G401.6 (cell line): Measurements from ENCODE around the gene TDP2.
"Not testable (repeated sequence)": the region's sequence is repeated elsewhere in the genome, so short reads cannot be mapped to it uniquely, and the experiment has no call there.

Experiments used
- FAIRE-seq: peaks from 2 replicates; lab custom pipeline; 2012; peaks lifted over from hg19 to GRCh38; lab: Jason Lieb, UNC

Gene TDP2

DNA sequence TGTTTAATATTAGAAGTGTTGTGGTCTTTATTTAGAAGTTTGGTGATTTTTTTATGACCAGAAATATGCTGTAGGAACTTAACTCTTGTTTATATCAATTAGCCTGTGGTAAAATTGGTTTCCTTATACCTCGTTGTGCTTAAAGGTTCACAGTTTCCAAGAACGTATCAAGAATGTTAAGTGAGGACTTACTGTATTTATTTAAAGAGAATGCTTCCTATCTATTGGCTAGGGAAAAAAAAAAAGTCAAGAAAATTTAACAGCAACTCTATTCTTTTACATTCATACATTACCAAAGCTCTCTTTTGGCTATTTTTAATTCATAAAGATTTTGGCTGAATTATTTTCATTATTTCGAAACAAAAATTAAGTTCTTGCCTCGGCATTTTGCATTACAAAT, 22.3 kb downstream of the TDP2 start:
- peak; percentile 25 for FAIRE-seq

DNA sequence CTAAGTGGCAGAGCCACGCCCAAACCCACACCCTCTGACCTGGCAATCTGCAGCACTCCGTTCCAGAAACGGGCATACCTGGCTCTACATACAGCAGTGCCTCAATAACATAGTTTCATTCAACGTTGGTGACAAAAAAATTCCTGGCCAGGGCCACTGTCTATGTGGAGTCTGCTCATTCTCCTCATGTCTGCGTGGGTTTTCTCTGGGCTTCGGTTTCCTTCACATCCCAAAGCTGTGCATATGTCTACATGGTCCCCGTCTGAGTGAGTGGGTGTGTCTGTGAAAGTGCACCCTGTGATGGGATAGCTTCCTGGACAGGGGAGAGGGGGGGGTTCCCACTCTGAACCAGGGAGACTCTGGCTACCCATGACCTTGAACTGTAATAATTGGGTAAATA, 22.8 kb downstream of the TDP2 start:
- no peak for FAIRE-seq

DNA sequence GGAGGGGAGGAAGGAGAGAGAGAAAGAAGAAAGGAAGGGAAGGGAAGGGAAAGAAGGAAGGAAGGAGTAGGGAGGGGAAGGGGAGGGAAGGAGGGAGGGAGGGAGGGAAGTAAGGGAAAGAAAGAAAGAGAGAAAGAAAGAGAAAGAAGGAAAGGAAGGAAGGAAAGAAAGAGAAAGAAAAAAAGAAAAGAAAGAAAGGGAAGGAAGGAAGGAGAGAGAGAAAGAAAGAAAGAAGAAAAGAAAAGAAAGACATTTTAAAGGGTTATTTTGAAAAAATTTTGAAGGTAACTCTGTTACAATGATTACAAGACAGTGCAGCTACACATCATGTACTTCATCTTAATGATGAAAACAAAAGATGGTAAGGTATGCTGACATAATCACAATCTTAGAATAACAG, 24.6 kb downstream of the TDP2 start:
- FAIRE-seq: no peak

DNA sequence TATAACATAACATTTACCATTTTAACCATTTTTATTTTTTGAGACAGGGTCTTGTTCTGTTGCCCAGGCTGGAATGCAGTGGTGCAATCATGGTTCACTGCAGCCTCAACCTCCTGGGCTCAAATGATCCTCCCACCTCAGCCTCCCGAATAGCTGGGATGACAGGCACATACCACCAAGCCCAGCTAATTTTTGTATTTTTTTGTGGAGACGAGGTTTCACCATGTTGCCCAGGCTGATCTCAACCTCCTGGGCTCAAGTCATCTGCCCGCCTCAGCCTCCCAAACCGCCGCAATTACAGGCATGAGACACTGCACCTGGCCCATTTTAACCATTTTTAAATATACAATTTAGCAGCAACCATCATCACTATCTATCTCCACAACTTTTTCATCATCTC, 26.1 kb downstream of the TDP2 start:
- not testable (repeated sequence) for FAIRE-seq

GRCh38 chr6:24640166-24640565, 26.5 kb downstream of the TDP2 start:
- no peak for FAIRE-seq

GRCh38 chr6:24636681-24637080, 30.0 kb downstream of the TDP2 start:
- FAIRE-seq: no peak

- no peak for FAIRE-seq
Observed at GRCh38 chr6:24632573-24632972, 34.1 kb downstream of the TDP2 start.

DNA sequence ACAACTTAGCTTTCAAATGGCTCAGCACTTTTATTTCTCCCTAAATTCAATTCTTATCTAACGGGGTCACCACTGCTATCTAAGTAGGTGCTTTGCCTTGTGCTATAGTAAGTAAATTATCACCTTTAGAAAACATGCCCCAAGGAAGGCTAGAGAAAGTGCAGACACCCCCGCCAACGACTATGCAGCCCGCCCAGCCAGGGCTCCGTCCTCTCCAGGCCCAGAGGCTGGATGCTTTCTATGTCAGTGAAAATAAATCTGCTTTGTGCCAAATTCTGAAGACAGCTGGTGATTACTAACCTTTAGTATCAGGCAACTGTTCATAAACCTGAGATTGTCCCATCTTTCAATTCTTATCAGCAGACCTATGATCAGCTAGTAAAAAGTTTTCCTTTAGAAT, 35.0 kb downstream of the TDP2 start:
- FAIRE-seq: no peak

GRCh38 chr6:24630856-24631505, 35.7 kb downstream of the TDP2 start:
- FAIRE-seq: no peak

DNA sequence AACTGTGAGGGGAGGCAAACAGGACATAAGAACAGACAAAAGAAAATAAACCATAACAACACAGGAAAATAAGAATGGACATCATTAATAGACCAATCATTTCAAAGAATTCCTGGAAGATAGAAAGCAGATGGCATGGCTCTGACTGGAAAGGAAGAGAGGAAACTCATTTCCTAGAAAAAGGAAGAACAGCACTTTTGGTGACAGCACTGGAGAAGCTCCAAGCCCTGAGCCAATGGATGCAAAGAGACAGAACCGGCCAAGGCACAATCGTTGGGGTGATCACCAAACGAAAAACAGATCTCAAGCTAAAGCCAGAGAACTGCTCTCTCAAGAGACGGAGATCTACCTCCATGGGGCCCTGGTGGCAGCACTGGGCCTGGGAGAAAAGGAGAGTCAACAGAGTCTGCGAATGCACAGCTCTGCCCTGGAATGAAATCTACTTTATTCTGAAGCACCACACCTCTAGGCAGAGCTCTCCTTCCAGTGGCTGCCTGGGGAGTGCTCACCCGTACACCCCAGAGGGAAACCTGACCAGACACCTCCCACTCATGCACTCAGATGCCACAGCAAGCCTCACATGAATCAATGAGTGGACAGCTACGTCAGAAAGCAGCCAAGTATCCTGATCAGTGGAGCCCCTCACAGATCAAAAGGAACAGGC, 44.9 kb downstream of the TDP2 start:
- no peak for FAIRE-seq

DNA sequence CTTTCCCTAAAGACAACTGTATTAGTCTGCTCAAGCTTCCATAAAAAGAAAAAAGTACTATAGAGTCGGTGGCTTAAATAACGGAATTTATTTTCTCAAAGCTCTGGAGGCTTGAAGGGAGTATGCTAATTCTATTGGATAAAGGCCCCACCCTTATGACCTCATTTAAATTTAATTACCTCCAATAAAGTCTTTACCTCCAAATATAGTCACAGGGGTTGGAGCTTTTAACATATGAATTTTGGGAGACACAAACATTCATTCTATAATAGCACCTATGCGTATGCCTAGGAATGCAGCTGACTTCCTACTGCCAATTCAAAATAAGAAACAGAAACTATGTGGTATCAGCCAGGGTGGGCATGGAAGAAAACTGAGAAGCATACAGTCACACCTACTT, 46.1 kb downstream of the TDP2 start:
- FAIRE-seq: no peak

GRCh38 chr6:24619661-24620060, 47.0 kb downstream of the TDP2 start:
- no peak for FAIRE-seq

DNA sequence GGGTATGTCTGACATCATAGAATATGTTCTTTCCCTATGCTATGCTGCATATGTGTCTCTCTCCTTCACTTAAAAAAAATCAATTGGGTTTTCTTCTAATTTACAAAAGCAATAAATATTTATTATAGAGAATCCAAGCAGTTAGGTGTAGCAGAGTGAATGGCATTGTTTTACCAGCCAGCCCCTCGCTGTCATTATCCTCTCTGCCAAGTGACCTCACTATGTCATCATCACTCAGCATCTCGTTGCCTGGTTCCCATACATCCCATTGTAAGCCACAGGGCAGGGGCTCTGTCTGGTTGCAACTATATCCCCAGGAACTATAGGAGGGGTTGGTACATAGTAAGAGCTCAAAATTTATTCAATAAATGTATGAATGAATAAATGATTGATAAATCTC, 52.1 kb downstream of the TDP2 start:
- no peak for FAIRE-seq

- no peak for FAIRE-seq
Observed at GRCh38 chr6:24614043-24614420, 52.7 kb downstream of the TDP2 start.

DNA sequence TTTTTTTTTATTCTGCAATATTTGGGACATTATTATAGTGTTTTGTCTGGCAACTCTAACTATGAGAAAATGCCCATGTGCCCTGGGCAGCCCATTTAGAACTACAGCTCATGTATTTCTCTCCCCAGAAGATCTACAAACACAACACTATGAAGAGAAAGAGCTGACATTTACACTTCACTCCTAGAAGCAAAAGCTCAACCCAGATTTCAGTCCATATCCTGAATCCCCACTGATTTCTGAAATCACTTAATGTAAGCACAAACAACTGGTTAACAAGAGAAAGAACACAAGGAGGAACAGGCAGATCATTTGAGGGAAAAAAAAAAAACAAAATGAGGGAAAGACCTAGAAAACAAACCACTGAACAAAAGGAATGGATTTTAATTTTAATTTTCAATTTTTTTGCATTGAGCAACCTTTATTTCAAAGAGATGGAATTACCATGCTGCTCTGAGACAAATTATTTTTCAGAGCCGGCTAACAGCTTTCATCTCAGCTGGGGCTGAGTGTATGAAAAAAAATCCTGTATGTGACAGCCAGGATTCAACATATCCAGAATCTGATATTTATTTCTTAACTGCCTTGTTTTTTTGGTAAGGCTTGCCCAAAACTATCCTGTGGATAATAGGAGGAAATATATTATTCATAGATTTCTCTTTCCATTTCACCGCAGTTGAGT, 53.2 kb downstream of the TDP2 start:
- no peak for FAIRE-seq

- no peak for FAIRE-seq
Observed at GRCh38 chr6:24610672-24611071, 56.0 kb downstream of the TDP2 start.

DNA sequence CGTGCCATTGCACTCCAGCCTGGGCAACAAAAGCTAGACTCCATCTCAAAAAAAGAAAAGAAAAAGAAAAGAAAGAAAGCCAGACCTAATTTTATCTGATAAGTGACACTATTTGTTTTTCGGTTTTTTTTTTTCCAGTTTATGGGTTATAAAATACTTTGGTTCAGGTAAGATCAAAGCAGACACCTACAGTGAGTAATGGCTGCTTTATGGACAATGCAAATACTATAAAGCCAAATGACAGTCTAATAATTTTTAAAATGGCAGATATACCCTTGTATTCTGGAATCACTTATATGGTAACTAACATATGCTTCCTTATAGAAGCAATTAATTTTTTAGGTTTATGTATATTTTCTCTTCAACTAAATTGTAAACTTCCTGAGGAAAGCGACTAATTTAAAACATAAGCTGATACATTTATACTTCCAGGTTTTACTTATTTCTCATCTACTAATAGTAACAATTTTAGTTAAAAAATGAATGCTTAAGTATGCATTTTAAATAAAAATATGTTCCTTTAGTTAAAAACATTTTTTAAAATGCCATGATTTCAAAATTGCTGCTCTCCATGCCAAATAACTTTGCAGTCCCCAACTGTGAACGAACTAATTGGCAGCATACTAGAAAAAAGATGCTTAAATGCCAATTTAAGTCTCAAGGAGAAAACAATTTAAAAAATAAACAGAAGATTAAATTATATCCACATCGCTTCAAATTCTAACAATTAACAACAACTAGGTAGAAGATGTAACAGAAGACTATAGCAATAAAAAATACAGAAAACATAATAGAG, 59.2 kb downstream of the TDP2 start:
- FAIRE-seq: peak; percentile 40

- FAIRE-seq: no peak
Observed at GRCh38 chr6:24606200-24606930, 60.3 kb downstream of the TDP2 start.

DNA sequence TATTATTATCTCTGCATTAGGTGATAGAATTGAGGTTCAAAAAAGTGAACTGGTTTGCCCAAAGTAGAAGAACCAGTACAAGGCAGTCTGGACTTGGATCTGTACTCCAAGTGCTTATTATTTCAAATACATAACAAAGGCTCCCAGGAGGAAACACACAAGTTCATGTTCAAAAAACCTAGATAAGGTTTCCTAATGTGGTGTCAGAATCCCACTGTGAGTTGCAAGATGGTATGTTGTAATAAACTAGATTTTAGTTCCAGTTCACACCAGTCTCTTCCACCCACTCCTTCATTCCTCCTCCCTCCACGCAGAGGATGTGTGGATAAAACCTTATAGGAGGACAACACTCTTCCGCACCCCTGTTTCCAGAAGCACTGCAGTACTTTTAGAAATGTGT, 63.5 kb downstream of the TDP2 start:
- FAIRE-seq: no peak

GRCh38 chr6:24600903-24601302, 65.8 kb downstream of the TDP2 start:
- FAIRE-seq: no peak
